ENCODE results near the gene KDM6B. TPM values are rescaled to one million over a fixed set of nuclear protein-coding genes. Genes with fewer than 3 reads are reported as not detected.

The KDM6B gene
- 10.5 to 21.0 TPM (median 14.6 TPM) in 5 replicates for total RNA-seq (2022; extraction: Qiagen RNA extraction)

GRCh38 chr17:7833795-7834541 is at the start of gene KDM6B:
TSS of gene KDM6B (plus strand) at chr17:7834217. CDS start at chr17:7845555, 11,338 bp downstream.

GRCh38 chr17:7854851-7855659 is 21.0 kb downstream of the KDM6B start, which contains the start of gene TMEM88:
TSS of gene TMEM88 (plus strand) at chr17:7855066. CDS start at chr17:7855075, 9 bp downstream.

GRCh38 chr17:7856811-7857712 is 23.0 kb downstream of the KDM6B start, which contains the start of gene NAA38:
TSS of gene NAA38 (minus strand) at chr17:7857559. CDS start at chr17:7857463, 96 bp downstream.

GRCh38 chr17:7857713-7858521 is 23.9 kb downstream of the KDM6B start, which contains the start of gene CYB5D1:
TSS of gene CYB5D1 (plus strand) at chr17:7858003. CDS start at chr17:7858135, 132 bp downstream.

Other genes with a start within 250 kb of the KDM6B start
- 0.16 to 0.27 TPM (median 0.20 TPM) in 5 replicates for gene SOX15, start 244.1 kb upstream of the KDM6B start, total RNA-seq (2022; extraction: Qiagen RNA extraction)
- 45.4 to 60.2 TPM (median 59.3 TPM) in 5 replicates for gene FXR2, start 219.3 kb upstream of the KDM6B start, total RNA-seq (2022; extraction: Qiagen RNA extraction)
- gene SAT2, start 206.4 kb upstream of the KDM6B start, total RNA-seq (2022; extraction: Qiagen RNA extraction): 61.1 to 73.5 TPM (median 62.9 TPM) in 5 replicates
- 0.27 to 0.56 TPM (median 0.43 TPM) in 5 replicates for gene SHBG, start 204.1 kb upstream of the KDM6B start, total RNA-seq (2022; extraction: Qiagen RNA extraction)
- gene ATP1B2, start 183.3 kb upstream of the KDM6B start, total RNA-seq (2022; extraction: Qiagen RNA extraction): 0.08 to 0.46 TPM (median 0.39 TPM) in 5 replicates
- 38.7 to 51.6 TPM (median 47.4 TPM) in 5 replicates for gene TP53, start 146.7 kb upstream of the KDM6B start, total RNA-seq (2022; extraction: Qiagen RNA extraction)
- 27.7 to 33.8 TPM (median 32.7 TPM) in 5 replicates for gene WRAP53, start 145.7 kb upstream of the KDM6B start, total RNA-seq (2022; extraction: Qiagen RNA extraction)
- 0.99 to 1.5 TPM (median 1.3 TPM) in 5 replicates for gene EFNB3, start 129.0 kb upstream of the KDM6B start, total RNA-seq (2022; extraction: Qiagen RNA extraction)
- 0.02 to 0.06 TPM (median 0.03 TPM) in 5 replicates for gene DNAH2, start 116.5 kb upstream of the KDM6B start, total RNA-seq (2022; extraction: Qiagen RNA extraction)
- 0.16 to 1.2 TPM (median 0.64 TPM) in 5 replicates for gene TMEM88, start 20.8 kb downstream of the KDM6B start, total RNA-seq (2022; extraction: Qiagen RNA extraction)
- gene NAA38, start 23.3 kb downstream of the KDM6B start, total RNA-seq (2022; extraction: Qiagen RNA extraction): 189 to 229 TPM (median 204 TPM) in 5 replicates
- gene CYB5D1, start 23.8 kb downstream of the KDM6B start, total RNA-seq (2022; extraction: Qiagen RNA extraction): 20.9 to 22.7 TPM (median 21.7 TPM) in 5 replicates
- gene CHD3, start 54.6 kb downstream of the KDM6B start, total RNA-seq (2022; extraction: Qiagen RNA extraction): 56.7 to 75.9 TPM (median 72.6 TPM) in 5 replicates
- gene RNF227, start 82.1 kb downstream of the KDM6B start, total RNA-seq (2022; extraction: Qiagen RNA extraction): 1.3 to 2.4 TPM (median 1.5 TPM) in 5 replicates
- 1.2 to 3.0 TPM (median 2.5 TPM) in 5 replicates for gene KCNAB3, start 95.6 kb downstream of the KDM6B start, total RNA-seq (2022; extraction: Qiagen RNA extraction)
- gene TRAPPC1, start 97.7 kb downstream of the KDM6B start, total RNA-seq (2022; extraction: Qiagen RNA extraction): 295 to 368 TPM (median 319 TPM) in 5 replicates
- gene CNTROB, start 98.0 kb downstream of the KDM6B start, total RNA-seq (2022; extraction: Qiagen RNA extraction): 32.5 to 44.7 TPM (median 43.3 TPM) in 5 replicates
- 0.18 to 0.78 TPM (median 0.33 TPM) in 5 replicates for gene GUCY2D, start 168.4 kb downstream of the KDM6B start, total RNA-seq (2022; extraction: Qiagen RNA extraction)
- 0.26 to 0.46 TPM (median 0.42 TPM) in 5 replicates for gene ALOX15B, start 204.8 kb downstream of the KDM6B start, total RNA-seq (2022; extraction: Qiagen RNA extraction)